Activated CD4-positive, alpha-beta T cell treated with anti-CD3 and anti-CD28 coated beads, Interleukin-2, amount 50 U/mL, for 4 hours (primary cell): ENCODE measurements around the gene ABHD13.
"Not testable (repeated sequence)": the region's sequence is repeated elsewhere in the genome, so short reads cannot be mapped to it uniquely, and the experiment has no call there.

Source experiments
- DNase-seq, 2 experiments: peaks; one replicate each; pipeline ENCODE4 v3.0.0-alpha.2; 2020

Gene ABHD13

DNA sequence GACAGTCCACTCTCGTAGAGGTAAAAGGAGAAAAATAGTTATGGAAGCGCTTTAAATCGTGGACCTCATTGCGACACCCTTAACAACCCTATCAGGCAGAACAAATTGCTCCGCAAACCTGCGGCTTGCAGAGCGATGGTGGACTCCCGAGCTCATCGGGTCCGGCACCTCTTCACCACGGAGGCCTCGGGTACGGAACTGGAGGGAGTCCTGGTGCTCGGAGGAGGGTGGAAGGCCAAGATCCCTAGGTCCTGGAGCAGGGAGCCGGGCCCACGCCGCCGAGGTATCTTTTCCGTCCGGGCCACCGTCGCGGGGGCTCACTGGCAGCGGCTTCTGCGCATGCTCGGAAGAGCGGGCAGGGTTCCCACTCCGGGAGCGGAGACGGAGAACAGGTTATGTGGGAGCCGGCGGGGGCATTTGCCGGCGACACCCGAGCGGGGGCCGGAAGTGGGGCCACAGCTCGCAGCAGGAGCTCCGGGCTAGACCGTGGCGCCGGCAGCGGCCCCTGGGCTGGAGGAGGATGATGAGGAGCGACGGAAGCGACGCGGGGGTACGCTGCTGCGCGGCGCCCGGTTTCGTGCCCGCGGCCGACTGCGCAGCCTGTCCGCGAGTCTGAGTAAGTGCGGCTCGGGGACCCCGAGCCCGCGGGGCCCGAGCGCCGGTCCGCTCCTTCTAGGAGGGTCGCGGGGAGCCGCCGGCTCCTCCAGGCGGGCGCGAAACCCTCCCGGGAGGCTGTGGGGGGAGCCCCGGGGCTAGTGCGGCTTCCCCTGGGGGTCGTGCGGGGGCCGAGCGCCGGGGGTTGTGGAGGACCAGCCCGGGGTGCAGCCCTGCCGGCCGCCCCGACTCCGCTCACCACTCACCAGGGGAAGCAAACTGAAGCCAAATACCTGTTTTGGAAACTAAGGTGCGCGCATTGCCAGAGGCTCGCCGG is at the start of gene ABHD13:
Gene ABHD13, plus strand, starts transcription at position 349 of the 931 bp plus-strand sequence. CDS start 10,827 bp downstream, outside the sequence.
- peak; percentile 81 to 86 for DNase-seq

DNA sequence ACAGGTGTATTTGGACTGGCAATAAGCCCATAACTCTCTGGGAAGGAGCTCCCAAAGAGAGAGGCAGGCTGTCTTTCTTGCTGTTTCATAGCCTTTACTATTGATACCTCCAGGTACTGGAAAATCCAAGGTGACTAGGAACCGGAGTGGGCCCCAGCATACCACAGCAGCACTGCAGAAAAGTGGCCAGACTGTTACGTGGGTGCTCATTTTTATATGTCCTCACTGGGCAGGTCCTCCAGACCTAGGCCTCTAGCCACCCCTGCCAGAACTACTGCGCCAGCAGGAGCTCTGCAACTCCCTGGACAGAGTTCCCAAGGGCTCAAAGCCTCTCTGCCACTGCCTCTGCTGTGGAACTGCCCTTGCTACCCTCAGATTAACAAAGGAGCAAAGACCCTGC is 49.3 kb upstream of the ABHD13 start:
- DNase-seq, result no peak

DNA sequence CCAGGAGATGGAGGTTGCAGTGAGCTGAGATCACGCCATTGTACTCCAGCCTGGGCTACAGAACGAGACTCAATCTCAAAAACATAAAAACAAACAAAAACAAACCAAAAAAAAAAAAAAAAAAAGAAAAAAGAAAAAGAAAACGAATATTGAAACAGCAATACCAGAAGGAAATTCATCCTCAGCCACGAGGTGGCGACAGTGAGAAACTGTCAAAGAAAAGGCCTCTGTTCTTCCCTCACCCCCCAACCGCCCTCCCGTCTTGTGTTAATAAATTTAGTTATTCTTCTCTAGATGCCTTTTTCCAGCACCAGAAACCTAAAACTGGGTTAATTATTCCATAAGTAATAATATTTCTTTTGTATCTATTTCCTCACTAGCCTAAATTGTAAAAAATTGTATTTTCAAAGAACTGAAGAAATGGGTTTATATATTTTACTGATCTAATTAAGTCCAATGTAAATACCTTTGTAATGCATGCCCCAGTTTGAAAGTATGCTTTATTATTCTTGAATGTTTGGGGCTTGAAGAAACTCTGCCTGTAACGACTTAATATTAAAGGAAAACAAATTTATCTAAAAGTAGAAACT is 41.4 kb upstream of the ABHD13 start:
- peak; percentile 57 to 58 for DNase-seq

DNA sequence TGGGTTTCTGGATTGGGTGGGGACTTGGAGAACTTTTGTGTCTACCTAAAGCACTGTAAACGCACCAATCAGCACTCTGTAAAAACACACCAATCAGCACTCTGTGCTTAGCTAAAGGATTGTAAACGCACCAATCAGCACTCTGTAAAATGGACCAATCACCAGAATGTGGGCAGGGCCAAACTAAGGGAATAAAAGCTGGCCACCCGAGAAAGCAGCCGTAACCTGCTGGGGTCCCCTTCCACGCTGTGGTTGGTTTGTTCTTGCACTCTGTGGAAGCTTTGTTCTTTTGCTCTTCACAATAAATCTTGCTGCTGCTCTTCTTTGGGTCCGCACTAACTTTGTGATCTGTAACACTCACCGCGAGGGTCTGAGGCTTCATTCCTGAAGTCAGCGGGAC is 40.1 kb upstream of the ABHD13 start:
- no peak for DNase-seq

DNA sequence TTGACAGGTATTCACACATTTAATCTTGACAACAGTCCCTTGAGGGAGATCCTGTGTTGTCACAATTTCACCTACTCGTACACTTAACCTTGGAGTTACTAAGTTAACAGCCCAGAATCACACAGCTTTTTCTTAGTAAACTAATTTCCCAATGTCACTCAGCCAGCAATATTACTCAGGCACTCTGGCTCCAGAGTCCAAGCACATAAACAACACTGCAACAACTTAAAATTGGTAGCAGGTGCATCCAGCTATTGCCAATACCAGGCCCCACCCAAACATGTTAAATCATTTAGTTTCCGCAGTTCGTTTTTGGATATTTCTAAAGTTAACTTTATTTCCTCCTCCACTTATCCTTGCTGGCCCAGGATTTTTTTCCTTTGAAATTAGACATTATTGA is 35.5 kb upstream of the ABHD13 start:
- DNase-seq, result no peak

DNA sequence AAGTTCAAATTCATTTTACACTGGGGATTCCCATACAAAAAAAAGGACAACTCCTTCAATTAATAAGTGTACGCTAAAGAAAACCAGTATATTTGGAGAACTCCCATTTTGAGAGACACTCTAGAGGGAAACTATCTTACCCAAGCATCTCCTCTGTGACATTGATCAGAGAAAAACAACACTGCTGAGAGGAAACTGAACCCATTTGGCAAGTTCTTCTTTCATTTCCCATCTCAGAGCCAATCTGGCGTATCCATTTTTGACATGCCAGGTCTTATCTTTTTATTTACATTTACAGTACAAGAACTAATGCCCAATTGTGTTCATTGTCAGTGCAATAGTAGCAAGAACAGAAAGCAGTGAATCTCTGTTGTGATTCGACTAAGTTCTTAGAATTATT is 33.0 kb upstream of the ABHD13 start:
- no peak for DNase-seq

DNA sequence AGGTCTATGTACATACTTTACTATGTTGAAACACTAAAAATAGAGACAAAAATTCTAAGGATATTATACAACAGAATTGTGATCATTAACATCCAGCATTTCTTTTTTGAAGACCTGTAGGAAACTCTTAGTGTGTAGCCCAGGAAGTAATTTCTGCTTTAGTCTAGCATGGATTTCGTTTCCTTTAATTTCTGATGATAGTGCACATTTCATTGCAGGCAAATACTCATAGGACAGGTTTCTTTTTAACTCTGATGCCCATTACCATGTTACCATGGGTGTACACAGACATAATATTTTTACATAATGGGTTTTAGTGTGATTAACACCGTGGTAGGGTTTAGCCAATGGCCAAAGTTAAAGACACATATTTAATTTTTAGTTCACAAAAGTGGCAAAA is 29.9 kb upstream of the ABHD13 start:
- no peak for DNase-seq

DNA sequence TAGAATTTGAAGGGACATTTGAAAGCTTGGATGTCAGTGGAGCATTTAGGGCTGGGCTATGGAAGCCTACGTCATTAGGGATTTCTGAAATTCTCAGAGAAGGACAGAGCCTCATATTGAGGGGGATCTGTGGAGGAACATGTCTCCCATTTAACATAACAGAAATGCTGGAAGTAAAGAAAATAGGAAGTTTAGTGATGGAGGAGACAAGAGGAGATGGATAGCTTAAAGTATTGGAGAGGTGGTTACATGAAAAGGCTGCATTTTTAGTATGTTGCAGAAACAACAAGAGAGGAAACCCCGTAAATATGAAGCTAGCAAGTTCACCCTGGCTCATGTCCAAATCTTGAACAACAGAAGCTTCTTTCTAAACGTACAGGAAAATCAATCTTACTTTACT is 27.3 kb upstream of the ABHD13 start:
- no peak for DNase-seq

DNA sequence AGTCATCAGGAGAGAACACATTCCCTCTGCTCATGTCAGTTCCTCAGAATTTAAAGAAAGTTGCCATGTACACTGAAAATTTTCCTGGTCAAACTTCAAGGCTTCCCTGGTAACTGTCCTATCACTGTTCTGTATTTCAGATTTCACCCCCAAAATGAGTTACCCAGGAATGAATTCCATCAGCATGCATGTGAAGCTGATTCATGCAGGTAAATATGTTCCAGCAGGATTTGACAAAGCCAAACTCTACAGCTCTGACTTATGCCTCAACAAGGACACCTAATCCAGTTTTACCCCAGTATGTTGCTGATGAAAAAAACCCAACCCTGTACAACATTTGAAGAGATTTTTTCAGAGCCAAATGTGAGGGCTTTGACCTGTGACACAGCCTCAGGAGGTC is 24.4 kb upstream of the ABHD13 start:
- no peak for DNase-seq

DNA sequence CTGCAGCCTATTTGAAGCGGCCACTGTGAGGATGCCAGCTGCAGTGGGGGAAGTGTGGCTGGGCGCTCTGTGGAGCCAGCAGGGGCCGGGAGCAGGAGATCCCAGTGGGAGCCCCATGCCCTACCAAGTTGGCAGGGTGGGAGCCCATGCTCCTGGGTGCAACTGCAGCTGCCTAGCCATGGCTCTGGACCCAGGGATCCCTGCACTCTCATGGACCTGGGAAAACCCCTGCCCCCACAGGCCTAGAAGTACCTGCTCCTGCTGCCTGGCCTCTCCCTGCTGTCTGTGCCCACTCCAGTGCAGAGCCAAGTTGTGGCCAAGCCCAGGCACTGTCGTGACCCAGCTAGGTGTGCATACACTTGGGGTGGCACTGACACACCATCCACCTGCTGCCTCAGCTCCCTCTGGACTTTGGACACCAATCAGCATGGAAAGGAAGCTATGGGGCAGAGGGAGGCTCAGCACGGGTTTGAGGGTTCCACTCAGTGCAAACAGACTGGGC is 23.7 kb upstream of the ABHD13 start:
- DNase-seq, result no peak

DNA sequence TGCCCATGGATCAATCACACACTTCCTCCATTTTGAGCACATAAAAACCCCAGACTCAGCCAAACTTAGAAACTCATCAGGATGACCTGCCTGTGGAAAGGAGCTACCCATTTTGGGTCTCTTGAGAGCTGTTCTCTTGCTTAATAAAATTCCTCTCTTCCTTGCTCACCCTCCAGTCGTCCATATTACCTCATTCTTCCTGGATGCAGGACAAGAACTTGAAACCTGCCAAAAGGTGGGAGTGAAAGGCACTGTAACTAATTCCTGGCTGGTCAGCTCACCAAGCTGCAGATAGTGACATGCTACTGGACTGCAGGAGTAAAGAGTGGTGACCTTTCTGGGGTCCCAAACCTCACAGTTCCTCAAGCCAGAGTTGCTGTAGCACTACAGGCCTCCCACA is 23.0 kb upstream of the ABHD13 start:
- DNase-seq, result no peak

DNA sequence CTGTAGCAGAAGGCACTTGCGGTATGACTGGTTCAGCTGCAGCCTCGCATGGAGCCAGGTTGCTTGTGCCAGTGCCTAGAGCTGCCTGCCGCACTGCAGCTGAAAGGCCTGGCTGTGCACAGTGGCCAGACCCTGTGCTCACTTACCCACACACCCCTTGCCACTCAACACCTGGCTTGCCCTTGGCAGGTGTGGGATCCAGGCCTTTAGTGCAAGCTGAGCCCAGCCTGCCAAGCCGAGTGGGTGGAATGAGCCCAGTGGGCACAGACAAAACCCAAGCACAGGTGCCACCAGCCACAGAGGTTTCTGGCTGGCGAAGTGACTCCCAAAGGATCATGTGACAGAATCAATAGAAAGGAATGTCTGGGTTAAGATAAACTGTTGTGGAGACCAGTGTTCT is 22.3 kb upstream of the ABHD13 start:
- no peak for DNase-seq

DNA sequence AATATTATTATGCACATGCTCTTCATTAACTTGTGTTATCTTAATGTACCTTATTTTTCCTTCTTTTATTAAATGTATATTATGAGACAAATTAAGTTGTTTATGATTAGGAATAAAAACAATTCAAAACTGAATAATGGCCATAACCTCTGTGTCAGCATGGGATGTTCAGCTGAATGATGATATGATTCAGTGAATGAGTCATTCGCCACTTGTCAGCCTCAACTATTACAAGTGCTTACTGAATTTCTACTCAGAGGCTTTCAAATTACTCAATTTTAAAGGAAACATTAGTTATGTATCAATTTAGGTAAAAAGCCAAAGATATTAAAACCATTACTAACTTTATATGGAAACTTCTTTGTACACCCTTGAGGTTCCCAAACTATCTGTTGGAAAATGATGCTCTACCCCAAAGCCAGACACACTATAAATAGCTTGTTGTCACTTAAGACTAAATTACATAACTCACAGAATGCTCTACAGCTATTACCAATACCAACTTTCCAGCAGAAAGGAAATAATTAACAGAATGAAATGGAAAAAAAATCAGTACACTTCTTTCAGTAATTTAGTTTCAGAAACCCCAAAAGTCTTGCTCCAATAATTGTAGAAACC is 17.3 kb upstream of the ABHD13 start:
- DNase-seq, result no peak

DNA sequence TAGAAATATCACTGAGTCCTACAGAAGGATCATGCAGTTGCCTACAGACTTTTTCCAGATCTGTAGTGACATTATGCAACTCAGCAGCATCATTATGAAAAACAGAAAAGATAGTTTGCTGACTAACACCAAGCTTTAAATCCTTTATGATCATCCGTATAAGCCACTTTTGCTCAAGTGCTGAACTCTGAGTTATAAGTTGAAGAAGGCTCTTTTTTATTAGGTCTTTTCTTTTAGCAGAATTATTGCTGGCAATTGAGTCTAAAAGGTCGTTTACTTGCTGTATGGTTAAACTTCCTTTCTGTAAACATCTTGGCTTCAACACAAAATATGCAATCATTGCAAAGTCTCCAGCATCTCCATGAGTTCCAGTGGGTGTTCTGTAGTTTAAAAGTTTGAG is 7.6 kb upstream of the ABHD13 start:
- no peak for DNase-seq

DNA sequence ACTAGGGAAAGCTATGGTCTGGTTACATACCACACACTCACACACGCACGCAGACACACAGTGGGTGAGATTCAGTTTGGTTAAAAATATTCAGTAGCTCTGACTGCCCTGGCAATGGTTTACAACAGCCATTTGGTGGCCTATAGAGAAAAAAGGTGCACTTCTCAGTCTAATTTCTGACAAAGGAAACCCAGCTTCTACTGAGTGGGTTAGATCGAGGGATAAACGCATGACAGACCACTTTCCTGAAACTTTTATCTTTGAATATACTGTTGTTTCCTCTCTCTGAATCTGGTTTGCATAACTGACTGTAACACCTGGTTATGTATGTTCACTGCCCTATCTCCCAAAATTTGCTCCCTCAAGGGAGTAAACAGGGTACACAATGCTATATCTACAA is 5.3 kb upstream of the ABHD13 start:
- DNase-seq, result no peak

DNA sequence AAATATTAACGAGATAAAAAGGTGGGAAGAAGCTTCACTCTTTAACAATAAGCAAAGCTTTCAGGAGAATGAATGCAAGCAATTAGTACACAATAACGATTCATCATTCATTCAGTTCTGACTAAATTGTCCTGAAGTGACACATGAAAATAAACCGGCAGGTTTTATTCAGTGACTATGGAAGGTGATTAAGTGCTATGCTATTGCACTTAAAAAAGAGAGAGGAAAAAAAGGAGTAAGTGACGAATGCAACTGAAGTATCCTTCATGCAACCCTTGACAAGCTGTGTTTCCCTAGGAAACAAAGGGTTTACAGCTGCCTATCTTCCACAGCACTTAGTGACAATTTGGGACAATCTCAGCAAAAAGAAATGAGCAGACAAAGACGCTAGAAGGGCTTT is 4.2 kb upstream of the ABHD13 start:
- DNase-seq, result no peak

DNA sequence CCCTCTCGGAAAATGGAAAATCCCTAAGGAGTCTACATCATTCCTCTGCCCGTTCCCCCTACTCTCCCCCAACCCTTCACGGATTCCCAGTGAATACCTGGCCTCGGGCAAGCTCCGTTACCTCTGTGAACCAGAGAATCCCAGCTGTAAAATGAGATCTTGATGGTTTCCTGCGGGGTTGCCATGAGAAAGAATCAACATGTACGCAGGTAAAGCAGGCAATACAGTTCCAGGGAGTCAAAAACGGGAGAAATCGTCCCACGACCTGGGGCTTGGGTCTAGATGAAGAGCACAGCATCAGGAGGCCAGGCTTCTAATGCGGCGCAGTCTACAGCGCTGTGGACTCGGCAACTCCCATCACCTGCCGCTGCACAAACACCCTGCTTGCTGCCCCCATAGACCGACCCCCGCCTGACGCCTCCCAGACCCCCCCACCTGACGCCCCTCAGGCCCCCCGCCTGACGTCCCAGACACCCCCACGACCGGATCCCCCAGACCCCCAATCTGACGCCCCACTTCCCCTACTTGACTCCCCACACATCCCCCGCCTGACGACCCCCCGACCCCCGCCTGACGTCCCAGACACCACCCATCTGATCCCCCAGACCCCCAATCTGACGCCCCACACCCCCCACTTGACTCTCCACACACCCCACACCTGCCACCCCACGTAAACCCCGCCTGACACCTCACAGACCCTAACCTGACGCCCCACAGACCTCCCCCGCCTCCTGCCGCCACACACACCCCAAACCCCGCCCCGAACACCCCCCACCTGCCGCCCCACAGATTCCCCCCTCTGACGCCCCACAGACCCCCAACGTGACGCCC is 3.5 kb upstream of the ABHD13 start:
- peak in 1 of 2 experiments; percentile 9 for DNase-seq

DNA sequence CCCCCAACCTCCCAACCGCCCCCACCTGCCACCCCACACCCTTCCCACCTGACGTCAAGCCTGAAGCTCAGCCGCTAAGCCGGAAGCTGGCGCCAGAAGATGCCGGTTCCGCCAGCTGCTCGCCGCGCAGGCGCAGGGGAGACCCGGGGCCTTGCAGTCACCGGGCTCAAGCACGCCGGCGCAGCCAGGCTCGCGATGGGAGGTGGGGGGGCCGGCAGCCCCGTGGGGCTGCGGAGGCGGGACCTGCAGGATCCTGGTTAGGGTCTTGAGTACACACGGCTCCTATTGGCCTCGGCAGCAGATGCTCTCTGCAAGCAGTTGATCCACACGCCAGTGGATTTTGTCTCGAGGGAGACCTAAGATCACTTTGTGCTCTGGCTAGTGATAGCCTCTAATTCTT is 2.8 kb upstream of the ABHD13 start, which contains the start of gene LIG4:
Gene LIG4, minus strand, starts transcription at position 101 of the 400 bp plus-strand sequence. CDS start 4,268 bp downstream, outside the sequence.
- peak; percentile 89 to 91 for DNase-seq

DNA sequence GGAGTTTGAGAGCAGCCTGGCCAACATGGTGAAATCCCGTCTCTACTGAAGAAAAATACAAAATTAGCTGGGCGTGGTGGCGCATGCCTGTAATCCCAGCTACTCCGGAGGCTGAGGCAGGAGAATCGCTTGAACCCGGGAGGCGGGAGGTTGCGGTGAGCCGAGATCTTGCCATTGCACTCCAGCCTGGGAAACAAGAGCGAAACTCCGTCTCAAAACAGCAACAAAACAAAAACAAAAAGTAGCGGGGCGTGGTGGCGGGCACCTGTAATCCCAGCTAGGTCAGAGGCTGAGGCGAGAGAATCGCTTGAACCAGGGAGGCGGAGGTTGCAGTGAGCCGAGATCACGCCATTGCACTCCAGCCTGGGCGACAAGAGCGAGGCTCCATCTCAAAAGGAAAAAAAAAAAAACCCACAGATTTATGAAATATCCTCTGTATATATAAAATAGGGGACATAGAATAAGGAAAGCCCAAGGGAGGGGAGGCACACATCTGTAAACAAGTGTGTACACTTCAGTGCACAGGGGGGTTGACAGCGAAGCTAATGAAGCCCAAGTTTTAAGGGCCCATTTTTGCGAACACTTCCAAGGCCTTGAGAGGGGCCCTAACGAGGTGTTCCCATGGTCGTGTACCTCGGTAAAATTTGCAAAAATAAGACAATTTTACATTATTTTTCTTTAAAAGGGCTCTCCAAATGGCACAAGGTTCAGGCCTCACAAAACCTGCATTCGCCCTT is 717 bp upstream of the ABHD13 start:
- DNase-seq, result not testable (repeated sequence)

DNA sequence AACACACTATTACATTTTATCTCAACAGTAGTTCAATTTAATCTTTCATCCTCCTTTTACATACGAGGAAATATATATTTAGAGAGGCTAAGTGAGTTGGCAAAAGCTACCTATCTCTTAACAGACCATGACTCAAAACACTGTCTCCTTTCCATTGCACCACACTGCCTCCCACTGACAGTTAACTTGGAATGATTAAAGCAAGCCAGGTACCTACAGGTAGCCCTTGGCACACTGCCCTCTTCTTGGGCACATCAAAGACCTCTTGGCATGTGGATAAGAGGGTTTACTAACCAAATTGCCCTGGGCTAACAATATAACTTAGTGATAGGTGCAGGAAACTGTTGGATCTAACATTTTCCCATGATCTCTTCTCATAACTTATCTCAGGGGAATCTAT is 1.8 kb downstream of the ABHD13 start:
- peak in 1 of 2 experiments; percentile 16 for DNase-seq

DNA sequence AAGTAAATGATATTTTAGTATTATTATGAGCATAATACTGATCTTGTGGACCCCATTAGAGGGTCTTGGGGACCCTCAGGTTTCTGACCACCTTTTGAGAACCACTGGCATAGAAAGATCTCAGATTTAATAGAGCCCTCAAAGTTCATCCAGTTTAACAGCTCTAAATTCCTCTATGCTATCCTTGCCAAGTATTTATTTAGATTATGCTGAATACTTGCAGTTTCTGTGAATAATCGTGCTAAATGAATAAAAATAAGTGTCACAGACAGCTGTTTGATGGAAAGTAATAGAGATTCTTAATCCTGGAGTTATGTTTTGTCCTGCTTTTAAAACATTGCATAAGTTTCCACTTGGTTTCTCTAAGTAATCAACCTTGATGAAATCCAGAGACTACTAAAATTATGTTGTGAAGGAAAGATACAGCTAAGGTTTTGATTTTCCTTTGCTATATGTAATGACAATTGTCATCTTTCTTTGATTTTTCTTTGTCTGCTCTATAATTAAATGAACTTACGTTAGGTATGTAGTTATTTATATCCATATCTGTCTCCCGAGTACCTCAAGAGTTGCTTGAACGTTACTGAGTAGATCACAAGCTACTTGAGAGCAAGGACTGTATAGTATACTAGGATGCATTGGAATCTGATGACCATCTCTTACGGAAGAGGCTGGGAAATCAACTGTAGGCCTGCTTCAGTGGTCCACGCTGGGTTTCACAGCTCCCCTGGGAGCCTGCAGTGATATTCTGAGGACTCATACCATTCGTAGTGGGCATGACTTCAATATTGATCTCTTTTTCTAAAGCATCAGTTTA is 5.7 kb downstream of the ABHD13 start:
- DNase-seq, result no peak
